ENCODE results near the gene KCTD17.

The KCTD17 gene, protein sequence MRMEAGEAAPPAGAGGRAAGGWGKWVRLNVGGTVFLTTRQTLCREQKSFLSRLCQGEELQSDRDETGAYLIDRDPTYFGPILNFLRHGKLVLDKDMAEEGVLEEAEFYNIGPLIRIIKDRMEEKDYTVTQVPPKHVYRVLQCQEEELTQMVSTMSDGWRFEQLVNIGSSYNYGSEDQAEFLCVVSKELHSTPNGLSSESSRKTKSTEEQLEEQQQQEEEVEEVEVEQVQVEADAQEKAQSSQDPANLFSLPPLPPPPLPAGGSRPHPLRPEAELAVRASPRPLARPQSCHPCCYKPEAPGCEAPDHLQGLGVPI

GRCh38 chr22:37051391-37052385 is at the start of gene KCTD17:
TSS of gene KCTD17 (plus strand) at chr22:37051742. CDS start at chr22:37051761, 19 bp downstream.
- peak; percentile 52 for TF ChIP-seq CTCF (IDR thresholded peaks at IDR 0.05; ENCODE audit: borderline replicate concordance, extremely low read depth, low read length, poor library complexity, severe bottlenecking)
- no peak for TF ChIP-seq EZH2 (IDR thresholded peaks at IDR 0.05; ENCODE audit: borderline replicate concordance, low read depth, low read length, severe bottlenecking)
- H3K4me3 ChIP-seq (ENCODE audit: low read depth in 1 of 2, low read length in 2 of 2), result peak within 1 kb of the TSS; percentile 85 to 93
- H3K9me3 ChIP-seq (ENCODE audit: insufficient read depth, low read length, severe bottlenecking), result no peaks in the 10 kb centered on the region
- ATAC-seq (ENCODE audit: insufficient read depth, low read depth) (peak; percentile 100), DNase-seq (peak; percentile 74)
- H3K4me2 ChIP-seq (ENCODE audit: insufficient read depth, low read length), result peak within 1 kb of the TSS; percentile 97
- peak within 1 kb of the TSS; percentile 88 for H3K9ac ChIP-seq (ENCODE audit: low read depth, low read length)
- peak within 1 kb of the TSS; percentile 71 for H3K27ac ChIP-seq (ENCODE audit: low read length)
- peak within 1 kb of the TSS; percentile 94 for H2AFZ ChIP-seq (ENCODE audit: low read depth, low read length)
- H4K20me1 ChIP-seq (ENCODE audit: insufficient read depth, low read length), result no peaks in the 10 kb centered on the region; the same call in 1 of the 2 replicates
- peaks cover 29% of the 10 kb centered on the region for H3K4me1 ChIP-seq (ENCODE audit: insufficient read depth, low read length)
- peaks cover 5% of the 10 kb centered on the region; the same call in 1 of the 2 replicates for H3K79me2 ChIP-seq (ENCODE audit: insufficient read depth, low read length)
- no peaks in the 10 kb centered on the region for H3K27me3 ChIP-seq (ENCODE audit: insufficient read depth, low read length, poor library complexity)
- H3K36me3 ChIP-seq (ENCODE audit: insufficient read depth, low read length), result peaks cover 36% of the 10 kb centered on the region

DNA sequence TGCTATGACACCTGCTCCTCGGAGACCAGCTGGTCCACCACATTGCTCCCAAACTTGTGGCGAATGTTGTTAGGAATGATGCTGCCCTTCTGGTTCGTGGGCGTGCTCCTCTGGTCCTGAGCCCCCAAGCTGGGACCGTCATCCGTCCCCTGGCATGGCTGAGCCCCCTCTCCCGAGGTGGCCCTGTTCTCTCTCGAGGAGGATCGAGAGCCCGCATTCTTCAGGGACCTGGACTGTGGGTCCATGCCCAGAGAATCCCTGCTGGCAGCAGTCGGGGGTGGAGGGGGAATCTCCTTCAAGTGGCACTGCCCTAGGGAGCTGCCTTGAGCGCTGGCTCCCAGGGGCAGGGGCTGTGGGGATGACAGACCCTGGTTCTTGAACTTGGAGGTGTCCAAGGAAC is 49.7 kb upstream of the KCTD17 start:
- no peak overlapping the region for H3K4me2 ChIP-seq (ENCODE audit: insufficient read depth, low read length)
- H3K79me2 ChIP-seq (ENCODE audit: insufficient read depth, low read length), result no peaks in the 10 kb centered on the region
- no peaks in the 10 kb centered on the region for H3K9me3 ChIP-seq (ENCODE audit: insufficient read depth, low read length, severe bottlenecking)
- DNase-seq, result no peak
- no peak overlapping the region for H2AFZ ChIP-seq (ENCODE audit: low read depth, low read length)
- no peak overlapping the region for H3K4me3 ChIP-seq (ENCODE audit: low read depth in 1 of 2, low read length in 2 of 2)
- H3K27me3 ChIP-seq (ENCODE audit: insufficient read depth, low read length, poor library complexity), result peaks cover 31% of the 10 kb centered on the region
- no peak for ATAC-seq (ENCODE audit: insufficient read depth, low read depth)
- no peaks in the 10 kb centered on the region for H3K4me1 ChIP-seq (ENCODE audit: insufficient read depth, low read length)
- no peak overlapping the region for H3K9ac ChIP-seq (ENCODE audit: low read depth, low read length)
- no peaks in the 10 kb centered on the region; the same call in 1 of the 2 replicates for H4K20me1 ChIP-seq (ENCODE audit: insufficient read depth, low read length)
- no peak for TF ChIP-seq CTCF (IDR thresholded peaks at IDR 0.05; ENCODE audit: borderline replicate concordance, extremely low read depth, low read length, poor library complexity, severe bottlenecking)
- TF ChIP-seq EZH2 (IDR thresholded peaks at IDR 0.05; ENCODE audit: borderline replicate concordance, low read depth, low read length, severe bottlenecking), result no peak
- H3K27ac ChIP-seq (ENCODE audit: low read length), result no peak overlapping the region
- no peaks in the 10 kb centered on the region for H3K36me3 ChIP-seq (ENCODE audit: insufficient read depth, low read length)

GRCh38 chr22:37002633-37003032 is 48.9 kb upstream of the KCTD17 start:
- no peak overlapping the region for H2AFZ ChIP-seq (ENCODE audit: low read depth, low read length)
- no peaks in the 10 kb centered on the region for H3K9me3 ChIP-seq (ENCODE audit: insufficient read depth, low read length, severe bottlenecking)
- no peaks in the 10 kb centered on the region for H3K36me3 ChIP-seq (ENCODE audit: insufficient read depth, low read length)
- no peak overlapping the region for H3K27ac ChIP-seq (ENCODE audit: low read length)
- no peak overlapping the region for H3K4me3 ChIP-seq (ENCODE audit: low read depth in 1 of 2, low read length in 2 of 2)
- no peak overlapping the region for H3K4me2 ChIP-seq (ENCODE audit: insufficient read depth, low read length)
- TF ChIP-seq EZH2 (IDR thresholded peaks at IDR 0.05; ENCODE audit: borderline replicate concordance, low read depth, low read length, severe bottlenecking) (no peak), CTCF (IDR thresholded peaks at IDR 0.05; ENCODE audit: borderline replicate concordance, extremely low read depth, low read length, poor library complexity, severe bottlenecking) (no peak)
- ATAC-seq (ENCODE audit: insufficient read depth, low read depth), result no peak
- peaks cover 25% of the 10 kb centered on the region for H3K27me3 ChIP-seq (ENCODE audit: insufficient read depth, low read length, poor library complexity)
- no peaks in the 10 kb centered on the region; the same call in 1 of the 2 replicates for H4K20me1 ChIP-seq (ENCODE audit: insufficient read depth, low read length)
- H3K9ac ChIP-seq (ENCODE audit: low read depth, low read length), result no peak overlapping the region
- no peaks in the 10 kb centered on the region for H3K79me2 ChIP-seq (ENCODE audit: insufficient read depth, low read length)
- H3K4me1 ChIP-seq (ENCODE audit: insufficient read depth, low read length), result no peaks in the 10 kb centered on the region
- no peak for DNase-seq
